Upper lobe of left lung (tissue), 4 donors: ENCODE measurements around the gene NDUFB2.

ENCODE experiments used
- EP300 ChIP-seq, 4 donors: sonication (generic); formaldehyde crosslinking; IDR thresholded peaks; one replicate each; pipeline ENCODE4 v1.5.1; 2017; ENCODE audit warnings: antibody characterized with exemption in 4 of 4, control low read depth in 2 of 4
- POLR2A ChIP-seq, 4 donors: fragments of 450-650 bp; IDR thresholded peaks; one replicate each; pipeline ENCODE4 v1.5.1; 2016 to 2017; ENCODE audit warnings: antibody characterized with exemption in 4 of 4, mild to moderate bottlenecking in 2 of 4
- POLR2AphosphoS5 ChIP-seq, 2 donors: sonication (generic); formaldehyde crosslinking; IDR thresholded peaks; one replicate each; pipeline ENCODE4 v1.5.1; 2017; ENCODE audit warnings: antibody characterized with exemption in 2 of 2
- TF ChIP-seq, protein P1 (sequence below), 6 experiments: fragments of 450-650 bp in 4 of 6; fragments of 200-600 bp in 2 of 6; sonication (generic) in 2 of 6; IDR thresholded peaks; one replicate each; pipeline ENCODE4 v1.5.1; 2016 to 2019; ENCODE audit warnings: antibody characterized with exemption in 6 of 6

DNA sequence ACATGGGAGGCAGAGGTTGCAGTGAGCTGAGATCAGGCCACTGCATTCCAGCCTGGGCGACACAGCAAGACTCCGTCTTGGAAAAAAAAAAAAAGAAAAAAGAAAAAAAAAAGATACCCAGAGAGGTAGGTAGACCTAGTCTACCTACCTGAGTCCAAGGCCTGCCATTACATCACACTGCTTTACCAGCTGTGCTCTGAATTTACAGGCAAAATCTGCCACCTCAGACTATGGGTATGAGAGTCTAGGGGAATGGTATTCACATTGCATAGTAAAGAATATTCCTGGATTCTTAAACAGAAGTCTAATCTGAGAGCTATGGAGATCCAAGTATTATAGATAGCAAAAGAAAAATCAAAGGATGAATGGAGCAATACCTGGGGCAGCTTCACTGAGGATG lies 50.2 kb downstream of the NDUFB2 start:
- TF ChIP-seq POLR2AphosphoS5 (IDR thresholded peaks at IDR 0.05) (no peak), POLR2A (IDR thresholded peaks at IDR 0.05) (no peak), EP300 (IDR thresholded peaks at IDR 0.05) (no peak)
- TF ChIP-seq, protein P1, sequence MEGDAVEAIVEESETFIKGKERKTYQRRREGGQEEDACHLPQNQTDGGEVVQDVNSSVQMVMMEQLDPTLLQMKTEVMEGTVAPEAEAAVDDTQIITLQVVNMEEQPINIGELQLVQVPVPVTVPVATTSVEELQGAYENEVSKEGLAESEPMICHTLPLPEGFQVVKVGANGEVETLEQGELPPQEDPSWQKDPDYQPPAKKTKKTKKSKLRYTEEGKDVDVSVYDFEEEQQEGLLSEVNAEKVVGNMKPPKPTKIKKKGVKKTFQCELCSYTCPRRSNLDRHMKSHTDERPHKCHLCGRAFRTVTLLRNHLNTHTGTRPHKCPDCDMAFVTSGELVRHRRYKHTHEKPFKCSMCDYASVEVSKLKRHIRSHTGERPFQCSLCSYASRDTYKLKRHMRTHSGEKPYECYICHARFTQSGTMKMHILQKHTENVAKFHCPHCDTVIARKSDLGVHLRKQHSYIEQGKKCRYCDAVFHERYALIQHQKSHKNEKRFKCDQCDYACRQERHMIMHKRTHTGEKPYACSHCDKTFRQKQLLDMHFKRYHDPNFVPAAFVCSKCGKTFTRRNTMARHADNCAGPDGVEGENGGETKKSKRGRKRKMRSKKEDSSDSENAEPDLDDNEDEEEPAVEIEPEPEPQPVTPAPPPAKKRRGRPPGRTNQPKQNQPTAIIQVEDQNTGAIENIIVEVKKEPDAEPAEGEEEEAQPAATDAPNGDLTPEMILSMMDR (IDR thresholded peaks at IDR 0.05), result no peak
